ENCODE results near the gene PTPRF. TPM values are rescaled to one million over a fixed set of nuclear protein-coding genes. Genes with fewer than 3 reads are reported as not detected.
"Not testable (repeated sequence)": the region's sequence is repeated elsewhere in the genome, so short reads cannot be mapped to it uniquely, and the experiment has no call there.

PTPRF gene
- total RNA-seq, 1 experiment from 2014 or later: 110 TPM

DNA sequence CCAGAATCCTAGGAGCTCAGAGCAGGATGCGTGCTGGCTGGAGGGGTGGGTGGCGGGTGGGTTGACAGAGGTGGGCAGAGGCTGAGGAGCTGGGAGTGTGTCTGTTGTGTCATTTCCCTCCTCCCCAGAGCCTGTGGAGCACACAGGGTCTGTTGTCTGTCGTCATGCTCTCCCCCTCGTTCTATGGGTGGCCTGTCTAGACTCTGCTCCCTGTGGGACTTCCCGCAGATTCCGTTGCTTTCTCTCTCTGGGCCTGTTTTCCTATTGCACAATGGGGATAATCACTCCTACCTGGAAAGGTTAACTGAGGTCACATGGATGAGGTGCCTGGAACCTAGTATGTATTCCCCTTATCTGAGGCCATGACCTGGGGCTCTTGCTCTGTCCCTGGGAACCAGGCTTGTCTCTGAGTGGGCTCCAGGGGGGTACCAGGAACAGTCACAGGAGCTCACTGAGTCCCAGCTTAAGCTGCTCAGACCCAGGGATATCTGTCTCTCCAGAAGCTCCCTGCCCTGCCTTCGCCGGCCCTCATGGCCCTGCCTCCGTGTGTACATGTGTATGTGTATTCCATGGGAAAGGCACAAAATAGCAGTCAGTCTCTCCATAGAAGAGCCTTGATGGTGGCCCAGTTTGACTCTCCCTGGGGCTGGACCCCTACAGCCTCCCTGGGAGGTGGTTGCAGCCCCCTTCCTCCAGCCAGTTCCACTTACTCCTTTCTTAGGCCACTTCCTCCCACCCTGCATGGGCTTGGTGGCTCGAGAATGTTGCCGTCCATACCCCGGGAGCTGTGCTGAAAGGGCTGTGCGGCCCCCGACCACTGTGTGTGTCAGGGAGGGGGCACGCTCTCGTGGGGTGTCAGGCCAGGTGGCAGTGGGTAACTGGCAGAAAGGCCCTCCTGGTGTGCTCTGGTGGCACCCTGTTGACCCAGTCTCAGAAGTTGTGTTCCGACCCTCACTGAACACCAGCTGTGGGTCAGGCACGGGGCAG lies 17.9 kb downstream of the PTPRF start:
- H3K36me3 ChIP-seq (ENCODE audit: insufficient read depth, low read length, poor library complexity, severe bottlenecking): peaks cover 4% of the 10 kb centered on the region
- no peak for DNase-seq (ENCODE audit: low spot score)
- ChIA-PET POLR2A (ENCODE audit: low non-redundant PET) (no interaction called here), CTCF (no interaction called here)
- no peak overlapping the region for H3K4me3 ChIP-seq (ENCODE audit: low read depth, low read length, poor library complexity, severe bottlenecking)
- H3K4me1 ChIP-seq (ENCODE audit: insufficient read depth, low read length, poor library complexity, severe bottlenecking): peaks cover 6% of the 10 kb centered on the region
- no peak overlapping the region for H3K27ac ChIP-seq (ENCODE audit: low read depth, low read length, poor library complexity, severe bottlenecking)
- BruUV-seq (replicated peaks): no TSS peak
- H3K9me3 ChIP-seq (ENCODE audit: low read depth, low read length, poor library complexity, severe bottlenecking): no peaks in the 10 kb centered on the region
- H3K27me3 ChIP-seq (replicated peaks; ENCODE audit: insufficient read depth, low read depth, low read length, poor library complexity): no peaks in the 10 kb centered on the region
- no peak for TF ChIP-seq EZH2 (IDR thresholded peaks at IDR 0.05; ENCODE audit: borderline replicate concordance, low read depth, low read length, poor library complexity, severe bottlenecking)
- TF ChIP-seq, protein P1, sequence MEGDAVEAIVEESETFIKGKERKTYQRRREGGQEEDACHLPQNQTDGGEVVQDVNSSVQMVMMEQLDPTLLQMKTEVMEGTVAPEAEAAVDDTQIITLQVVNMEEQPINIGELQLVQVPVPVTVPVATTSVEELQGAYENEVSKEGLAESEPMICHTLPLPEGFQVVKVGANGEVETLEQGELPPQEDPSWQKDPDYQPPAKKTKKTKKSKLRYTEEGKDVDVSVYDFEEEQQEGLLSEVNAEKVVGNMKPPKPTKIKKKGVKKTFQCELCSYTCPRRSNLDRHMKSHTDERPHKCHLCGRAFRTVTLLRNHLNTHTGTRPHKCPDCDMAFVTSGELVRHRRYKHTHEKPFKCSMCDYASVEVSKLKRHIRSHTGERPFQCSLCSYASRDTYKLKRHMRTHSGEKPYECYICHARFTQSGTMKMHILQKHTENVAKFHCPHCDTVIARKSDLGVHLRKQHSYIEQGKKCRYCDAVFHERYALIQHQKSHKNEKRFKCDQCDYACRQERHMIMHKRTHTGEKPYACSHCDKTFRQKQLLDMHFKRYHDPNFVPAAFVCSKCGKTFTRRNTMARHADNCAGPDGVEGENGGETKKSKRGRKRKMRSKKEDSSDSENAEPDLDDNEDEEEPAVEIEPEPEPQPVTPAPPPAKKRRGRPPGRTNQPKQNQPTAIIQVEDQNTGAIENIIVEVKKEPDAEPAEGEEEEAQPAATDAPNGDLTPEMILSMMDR (conservative IDR thresholded peaks at IDR 0.05; ENCODE audit: low read depth, low read length): no peak
- intact Hi-C loops (cut with micrococcal nuclease; ENCODE audit: unreplicated experiment): no loop called here

DNA sequence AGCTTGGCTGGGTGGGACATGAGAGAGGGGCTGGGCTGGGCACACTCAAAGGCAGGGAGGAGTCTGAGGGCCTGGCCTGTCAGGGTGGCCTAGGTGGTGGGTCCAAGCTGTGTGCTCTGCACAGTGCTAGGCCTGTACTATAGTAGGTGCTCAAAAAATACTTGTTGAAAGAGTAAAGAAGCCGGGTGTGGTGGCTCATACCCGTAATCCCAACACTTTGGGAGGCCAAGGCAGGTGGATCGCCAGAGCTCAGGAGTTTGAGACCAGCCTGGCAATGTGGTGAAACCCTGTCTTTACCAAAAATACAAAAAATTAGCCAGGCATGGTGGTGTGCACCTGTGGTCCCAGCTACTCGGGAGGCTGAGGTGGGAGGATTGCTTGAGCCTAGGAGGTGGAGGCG lies 18.7 kb downstream of the PTPRF start:
- H3K36me3 ChIP-seq (ENCODE audit: insufficient read depth, low read length, poor library complexity, severe bottlenecking); H3K9me3 ChIP-seq (ENCODE audit: low read depth, low read length, poor library complexity, severe bottlenecking); DNase-seq (ENCODE audit: low spot score); H3K27me3 ChIP-seq (replicated peaks; ENCODE audit: insufficient read depth, low read depth, low read length, poor library complexity); BruUV-seq (replicated peaks); H3K27ac ChIP-seq (ENCODE audit: low read depth, low read length, poor library complexity, severe bottlenecking); H3K4me3 ChIP-seq (ENCODE audit: low read depth, low read length, poor library complexity, severe bottlenecking); intact Hi-C loops (cut with micrococcal nuclease; ENCODE audit: unreplicated experiment); CTCF ChIA-PET; H3K4me1 ChIP-seq (ENCODE audit: insufficient read depth, low read length, poor library complexity, severe bottlenecking); POLR2A ChIA-PET (ENCODE audit: low non-redundant PET): not testable (repeated sequence)

DNA sequence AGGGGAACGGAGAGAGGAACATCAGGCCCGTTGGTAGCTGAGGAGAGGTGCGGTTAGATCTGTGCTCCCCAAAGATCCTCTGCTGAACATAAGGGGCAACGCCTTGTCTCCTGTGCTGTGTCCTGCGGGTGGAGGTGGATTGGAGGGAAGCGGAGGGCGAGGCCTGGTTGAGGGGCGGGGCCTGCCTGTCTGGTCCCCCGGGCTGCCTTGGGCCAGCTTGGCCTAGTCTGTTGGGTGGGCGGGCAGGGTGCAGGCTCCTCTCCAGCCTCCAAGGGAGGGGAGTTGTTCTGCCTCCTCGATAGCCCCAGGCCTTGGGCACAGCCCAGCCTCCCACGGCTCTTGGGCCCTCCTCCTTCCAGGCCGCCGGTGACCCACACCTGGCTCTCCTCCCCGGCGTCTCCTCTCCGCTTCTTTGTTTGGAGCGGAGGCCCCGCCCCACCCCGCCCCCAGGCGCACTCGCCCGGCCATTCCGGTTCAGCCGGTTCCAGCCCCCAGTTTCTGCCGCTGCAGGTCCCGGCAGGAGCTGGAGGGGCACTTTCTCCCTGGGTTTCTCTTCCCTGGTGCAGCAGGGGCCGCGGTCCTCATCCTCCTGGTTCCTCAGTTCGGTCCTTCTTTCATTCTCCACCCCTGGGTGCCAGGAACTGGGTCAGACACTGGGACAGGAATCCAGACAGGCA lies 19.4 kb downstream of the PTPRF start:
- Histone ChIP-seq H3K36me3 (ENCODE audit: insufficient read depth, low read length, poor library complexity, severe bottlenecking) (peaks cover 7% of the 10 kb centered on the region), H3K27me3 (replicated peaks; ENCODE audit: insufficient read depth, low read depth, low read length, poor library complexity) (no peaks in the 10 kb centered on the region), H3K4me3 (ENCODE audit: low read depth, low read length, poor library complexity, severe bottlenecking) (no peak overlapping the region), H3K27ac (ENCODE audit: low read depth, low read length, poor library complexity, severe bottlenecking) (no peak overlapping the region), H3K9me3 (ENCODE audit: low read depth, low read length, poor library complexity, severe bottlenecking) (no peaks in the 10 kb centered on the region), H3K4me1 (ENCODE audit: insufficient read depth, low read length, poor library complexity, severe bottlenecking) (peaks cover 6% of the 10 kb centered on the region)
- intact Hi-C loops (cut with micrococcal nuclease; ENCODE audit: unreplicated experiment): no loop called here
- DNase-seq (ENCODE audit: low spot score): no peak
- ChIA-PET POLR2A (ENCODE audit: low non-redundant PET) (no interaction called here), CTCF (no interaction called here)
- BruUV-seq (replicated peaks): no TSS peak
- TF ChIP-seq EZH2 (IDR thresholded peaks at IDR 0.05; ENCODE audit: borderline replicate concordance, low read depth, low read length, poor library complexity, severe bottlenecking): no peak
- TF ChIP-seq, protein P1 (conservative IDR thresholded peaks at IDR 0.05; ENCODE audit: low read depth, low read length): no peak
